Measurements from ENCODE around the gene DEFB112. TPM values are rescaled to one million over a fixed set of nuclear protein-coding genes. Genes with fewer than 3 reads are reported as not detected.

DEFB112 gene
- not detected for total RNA-seq

GRCh38 chr6:50049829-50050228 is at the start of gene DEFB112:
DEFB112 (minus strand) TSS chr6:50049929; CDS start chr6:50049869, 60 bp downstream.
- H3K9me3 ChIP-seq, result no peaks in the 10 kb centered on the region
- 73% methylated on average over 1 of the region's 1 CpG for WGBS
- no peaks in the 10 kb centered on the region for H3K27me3 ChIP-seq
- no peak within 1 kb of the TSS for H3K27ac ChIP-seq (replicated peaks in 1 of 4)
- H3K36me3 ChIP-seq, result no peaks in the 10 kb centered on the region
- H3K4me3 ChIP-seq, result no peak within 1 kb of the TSS
- DNase-seq (ENCODE audit: extremely low spot score), result no peak
- TF ChIP-seq CTCF (IDR thresholded peaks at IDR 0.05) (no peak), POLR2AphosphoS5 (IDR thresholded peaks at IDR 0.05) (no peak), EP300 (IDR thresholded peaks at IDR 0.05) (no peak), POLR2A (IDR thresholded peaks at IDR 0.05; ENCODE audit: low read depth) (no peak)
- no peaks in the 10 kb centered on the region for H3K4me1 ChIP-seq
- intact Hi-C loops (cut with DNase I), result no loop called here

GRCh38 chr6:50098641-50098993 is 48.9 kb upstream of the DEFB112 start:
- Histone ChIP-seq H3K4me1 (peaks cover 0 to 24% (median 21%) of the 10 kb centered on the region in 4 donors), H3K27me3 (no peaks in the 10 kb centered on the region), H3K4me3 (no peak overlapping the region), H3K36me3 (no peaks in the 10 kb centered on the region), H3K9me3 (no peaks in the 10 kb centered on the region), H3K27ac (replicated peaks in 1 of 4) (no peak overlapping the region)
- DNase-seq (ENCODE audit: extremely low spot score), result no peak
- no peak for TF ChIP-seq POLR2A (IDR thresholded peaks at IDR 0.05; ENCODE audit: low read depth)
- TF ChIP-seq POLR2AphosphoS5 (IDR thresholded peaks at IDR 0.05), result no peak
- no peak for TF ChIP-seq EP300 (IDR thresholded peaks at IDR 0.05)
- no peak for TF ChIP-seq CTCF (IDR thresholded peaks at IDR 0.05)
- 65% methylated on average over 2 of the region's 2 CpGs for WGBS
- intact Hi-C loops (cut with DNase I), result no loop called here

GRCh38 chr6:50097966-50098640 is 48.4 kb upstream of the DEFB112 start:
- DNase-seq (ENCODE audit: extremely low spot score), result no peak
- TF ChIP-seq POLR2AphosphoS5 (IDR thresholded peaks at IDR 0.05), result no peak
- TF ChIP-seq CTCF (IDR thresholded peaks at IDR 0.05), result no peak
- TF ChIP-seq EP300 (IDR thresholded peaks at IDR 0.05), result no peak
- TF ChIP-seq POLR2A (IDR thresholded peaks at IDR 0.05; ENCODE audit: low read depth), result no peak

GRCh38 chr6:50096296-50096695 is 46.6 kb upstream of the DEFB112 start:
- no peak overlapping the region for H3K4me3 ChIP-seq
- H3K4me1 ChIP-seq, result peaks cover 0 to 26% (median 22%) of the 10 kb centered on the region in 4 donors
- H3K36me3 ChIP-seq, result no peaks in the 10 kb centered on the region
- no peak for DNase-seq (ENCODE audit: extremely low spot score)
- TF ChIP-seq POLR2A (IDR thresholded peaks at IDR 0.05; ENCODE audit: low read depth) (no peak), POLR2AphosphoS5 (IDR thresholded peaks at IDR 0.05) (no peak), EP300 (IDR thresholded peaks at IDR 0.05) (no peak), CTCF (IDR thresholded peaks at IDR 0.05) (no peak)
- no peaks in the 10 kb centered on the region for H3K9me3 ChIP-seq
- intact Hi-C loops (cut with DNase I), result no loop called here
- H3K27ac ChIP-seq (replicated peaks in 1 of 4), result no peak overlapping the region
- H3K27me3 ChIP-seq, result no peaks in the 10 kb centered on the region

More at GRCh38 chr6:50097966-50098640, 48.4 kb upstream of the DEFB112 start:
- Histone ChIP-seq H3K27me3 (no peaks in the 10 kb centered on the region), H3K27ac (replicated peaks in 1 of 4) (no peak overlapping the region), H3K4me3 (no peak overlapping the region), H3K9me3 (no peaks in the 10 kb centered on the region), H3K4me1 (peaks cover 0 to 26% (median 22%) of the 10 kb centered on the region in 4 donors), H3K36me3 (no peaks in the 10 kb centered on the region)
- intact Hi-C loops (cut with DNase I), result no loop called here
- 67% methylated on average over 7 of the region's 7 CpGs for WGBS

- no peaks in the 10 kb centered on the region for H3K27me3 ChIP-seq
- no peak for DNase-seq (ENCODE audit: extremely low spot score)
- no peak overlapping the region for H3K27ac ChIP-seq (replicated peaks in 1 of 4)
- H3K4me1 ChIP-seq, result peaks cover 0 to 26% (median 22%) of the 10 kb centered on the region in 4 donors
- H3K36me3 ChIP-seq, result no peaks in the 10 kb centered on the region
- no peak overlapping the region for H3K4me3 ChIP-seq
- intact Hi-C loops (cut with DNase I), result no loop called here
- no peaks in the 10 kb centered on the region for H3K9me3 ChIP-seq
- TF ChIP-seq CTCF (IDR thresholded peaks at IDR 0.05), result no peak
- no peak for TF ChIP-seq POLR2A (IDR thresholded peaks at IDR 0.05; ENCODE audit: low read depth)
- no peak for TF ChIP-seq POLR2AphosphoS5 (IDR thresholded peaks at IDR 0.05)
- no peak for TF ChIP-seq EP300 (IDR thresholded peaks at IDR 0.05)
- WGBS, result 76% methylated on average over 1 of the region's 1 CpG
Measured at GRCh38 chr6:50093938-50094272, 44.2 kb upstream of the DEFB112 start.

Data from esophagus muscularis mucosa (tissue), 4 donors.